ENCODE results near the gene MEX3A.

MEX3A gene

DNA sequence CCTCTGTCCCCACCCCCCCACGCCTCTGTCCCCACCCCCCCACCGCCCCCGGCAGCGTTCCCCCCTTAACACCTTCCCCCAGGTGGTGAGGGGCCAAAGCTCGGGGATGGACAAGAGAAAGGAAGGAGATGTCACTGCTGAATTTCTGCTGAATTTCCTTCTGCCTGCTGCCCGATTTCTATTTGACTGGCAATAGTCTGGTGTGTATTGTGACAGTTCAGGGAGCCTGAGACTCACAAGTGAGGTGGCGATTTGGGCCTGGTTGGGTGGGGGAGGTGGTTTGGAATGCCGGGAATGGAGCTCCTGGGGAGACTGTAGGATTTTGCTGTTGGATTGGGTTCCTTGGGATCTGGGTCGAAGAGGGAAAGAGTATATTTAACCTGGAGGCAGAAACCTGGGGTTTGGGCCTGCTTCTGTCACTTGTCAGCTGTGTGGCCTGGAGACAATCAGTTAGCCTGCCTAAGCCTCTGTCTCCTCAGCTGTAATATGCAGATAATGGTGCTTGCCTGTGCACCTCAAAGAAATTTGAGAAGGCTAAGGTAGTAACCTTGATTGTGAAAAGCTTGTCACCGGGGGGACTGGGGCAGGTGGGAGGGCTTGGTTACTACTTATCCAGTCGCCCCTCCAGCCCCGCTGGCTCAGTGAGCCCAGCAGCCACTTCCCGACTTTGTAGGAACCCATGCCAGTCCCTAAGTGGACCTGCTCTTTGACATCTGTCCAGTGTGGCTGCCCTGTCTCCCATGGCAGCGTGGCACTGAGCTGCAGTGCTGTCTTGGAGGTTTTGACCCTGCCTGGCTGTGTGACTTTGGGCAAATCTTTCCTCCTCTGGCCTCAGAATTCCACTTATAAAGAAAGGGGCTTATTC lies 24.6 kb upstream of the MEX3A start:
- Histone ChIP-seq H4K20me1 (ENCODE audit: control insufficient read depth, insufficient read depth, low read depth, low read length) (no peaks in the 10 kb centered on the region), H3K36me3 (ENCODE audit: control insufficient read depth, low read length) (no peaks in the 10 kb centered on the region), H3K27ac (ENCODE audit: low read depth, low read length) (peak overlapping the region; percentile 38), H3K27me3 (ENCODE audit: control insufficient read depth, low read length) (peaks cover 6% of the 10 kb centered on the region), H3F3A (ENCODE audit: control insufficient read depth, insufficient read depth) (peaks cover 5% of the 10 kb centered on the region), H3K9me3 (ENCODE audit: control insufficient read depth, insufficient read depth, low read length) (no peaks in the 10 kb centered on the region), H3K9me2 (replicated peaks; ENCODE audit: control insufficient read depth, low read length) (no peaks in the 10 kb centered on the region), H3K79me2 (ENCODE audit: control insufficient read depth, low read length) (no peaks in the 10 kb centered on the region), H3K4me1 (ENCODE audit: control insufficient read depth, low read length) (peaks cover 46% of the 10 kb centered on the region), H3K4me3 (ENCODE audit: low read length) (peak overlapping the region; percentile 68), H3K4me2 (ENCODE audit: low read length) (peak overlapping the region; percentile 77)
- no peak for TF ChIP-seq EZH2phosphoT487 (IDR thresholded peaks at IDR 0.05; ENCODE audit: borderline replicate concordance, low read length)
- no peak for TF ChIP-seq CTCF (IDR thresholded peaks at IDR 0.05; ENCODE audit: low read depth, low read length, poor library complexity, severe bottlenecking)

DNA sequence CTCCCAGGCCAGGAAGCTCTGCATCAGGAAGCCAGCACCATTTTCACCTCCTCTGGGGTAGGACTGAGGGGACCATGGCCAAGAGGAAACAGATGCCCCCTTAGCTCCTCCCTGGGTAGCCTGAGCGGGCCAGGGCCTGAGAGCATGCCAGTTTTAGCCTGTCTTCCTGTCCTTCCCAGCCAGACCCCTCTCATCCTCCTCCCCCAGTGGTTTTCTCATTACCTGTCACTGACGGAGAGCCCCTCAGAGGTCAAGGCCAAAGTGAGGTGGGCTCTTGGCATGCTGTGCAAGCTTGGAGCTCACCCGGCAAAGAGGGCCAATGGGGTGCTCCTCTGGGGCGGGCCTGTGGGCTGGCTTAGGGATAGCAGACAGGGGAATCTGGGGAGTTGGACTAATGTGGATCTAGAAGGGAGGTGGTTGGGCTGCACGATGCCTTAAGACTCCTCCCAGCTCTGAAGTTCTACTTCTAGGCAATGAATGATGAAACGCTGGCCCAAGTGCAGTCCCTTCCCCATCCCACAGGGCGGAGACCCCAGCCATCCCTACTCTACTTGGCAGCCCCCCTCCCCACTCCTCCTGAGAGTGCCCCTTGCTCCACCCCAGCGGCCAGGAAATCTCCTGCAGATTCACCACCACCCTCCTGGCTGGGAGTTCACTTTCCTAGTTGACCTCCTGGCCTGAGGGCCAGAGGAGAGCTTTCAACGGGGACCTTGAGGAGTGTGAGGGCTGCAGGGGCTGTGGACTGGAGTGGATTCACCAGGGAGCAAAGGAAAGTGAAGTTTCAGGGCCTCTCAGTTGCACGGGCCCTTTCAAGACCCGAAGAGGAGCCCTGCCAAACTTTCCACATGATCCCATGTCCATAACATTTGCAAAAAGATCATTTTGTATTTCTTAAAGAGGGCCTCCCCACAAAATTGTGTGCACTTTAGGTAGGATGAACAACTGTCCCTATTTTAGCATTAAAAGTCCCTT lies 22.9 kb upstream of the MEX3A start:
- Histone ChIP-seq H3K4me3 (ENCODE audit: low read length) (peak overlapping the region; percentile 68), H3K79me2 (ENCODE audit: control insufficient read depth, low read length) (no peaks in the 10 kb centered on the region), H4K20me1 (ENCODE audit: control insufficient read depth, insufficient read depth, low read depth, low read length) (no peaks in the 10 kb centered on the region), H3K9me2 (replicated peaks; ENCODE audit: control insufficient read depth, low read length) (no peaks in the 10 kb centered on the region), H3K27ac (ENCODE audit: low read depth, low read length) (peak overlapping the region; percentile 62), H3K4me1 (ENCODE audit: control insufficient read depth, low read length) (peaks cover 46% of the 10 kb centered on the region), H3K36me3 (ENCODE audit: control insufficient read depth, low read length) (no peaks in the 10 kb centered on the region), H3K4me2 (ENCODE audit: low read length) (peak overlapping the region; percentile 77), H3K27me3 (ENCODE audit: control insufficient read depth, low read length) (no peaks in the 10 kb centered on the region), H3K9me3 (ENCODE audit: control insufficient read depth, insufficient read depth, low read length) (no peaks in the 10 kb centered on the region), H3F3A (ENCODE audit: control insufficient read depth, insufficient read depth) (peaks cover 5% of the 10 kb centered on the region)
- TF ChIP-seq CTCF (IDR thresholded peaks at IDR 0.05; ENCODE audit: low read depth, low read length, poor library complexity, severe bottlenecking) (no peak), EZH2phosphoT487 (IDR thresholded peaks at IDR 0.05; ENCODE audit: borderline replicate concordance, low read length) (no peak)

DNA sequence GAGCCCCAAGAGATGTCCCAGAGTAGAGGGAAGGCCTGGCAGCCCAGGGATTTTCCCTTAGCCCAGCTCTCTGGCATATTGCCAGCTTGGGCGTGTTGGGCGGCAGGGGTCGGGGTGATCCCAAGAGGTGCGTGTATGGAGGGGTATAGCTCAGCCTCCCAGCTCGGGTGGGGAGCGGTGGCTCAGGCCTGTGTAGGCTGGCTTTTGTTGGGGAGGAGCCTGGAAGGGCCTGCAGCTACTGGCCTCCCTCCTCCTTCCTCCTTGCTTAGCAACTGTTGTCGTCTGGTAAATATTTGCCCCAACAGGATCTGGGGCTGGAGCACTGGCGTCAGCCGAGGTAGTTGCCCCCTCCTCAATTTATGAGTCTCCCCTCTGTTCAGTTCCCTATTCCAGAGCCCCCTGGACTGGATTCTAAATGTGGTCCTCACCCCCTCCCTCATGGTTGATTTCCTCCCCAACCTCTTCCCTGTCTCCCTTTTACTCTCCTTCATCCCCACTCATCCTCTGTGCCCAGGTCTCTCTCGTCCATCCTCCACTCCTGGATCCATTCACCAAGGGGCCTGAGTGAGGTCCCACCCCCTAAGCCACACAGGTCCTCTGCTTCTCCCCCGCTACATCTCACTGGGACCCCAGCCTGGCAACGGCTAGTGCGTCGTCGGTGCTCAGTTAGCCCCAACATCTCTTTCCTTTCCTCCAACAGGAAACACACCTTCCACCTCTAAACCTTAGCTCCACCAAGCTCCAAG lies 22.0 kb upstream of the MEX3A start:
- H3K79me2 ChIP-seq (ENCODE audit: control insufficient read depth, low read length), result no peaks in the 10 kb centered on the region
- no peak overlapping the region for H3K4me3 ChIP-seq (ENCODE audit: low read length)
- peaks cover 5% of the 10 kb centered on the region for H3F3A ChIP-seq (ENCODE audit: control insufficient read depth, insufficient read depth)
- H3K9me3 ChIP-seq (ENCODE audit: control insufficient read depth, insufficient read depth, low read length), result no peaks in the 10 kb centered on the region
- H4K20me1 ChIP-seq (ENCODE audit: control insufficient read depth, insufficient read depth, low read depth, low read length), result no peaks in the 10 kb centered on the region
- H3K27me3 ChIP-seq (ENCODE audit: control insufficient read depth, low read length), result no peaks in the 10 kb centered on the region
- peaks cover 46% of the 10 kb centered on the region for H3K4me1 ChIP-seq (ENCODE audit: control insufficient read depth, low read length)
- H3K9me2 ChIP-seq (replicated peaks; ENCODE audit: control insufficient read depth, low read length), result no peaks in the 10 kb centered on the region
- no peak overlapping the region for H3K27ac ChIP-seq (ENCODE audit: low read depth, low read length)
- TF ChIP-seq EZH2phosphoT487 (IDR thresholded peaks at IDR 0.05; ENCODE audit: borderline replicate concordance, low read length) (no peak), CTCF (IDR thresholded peaks at IDR 0.05; ENCODE audit: low read depth, low read length, poor library complexity, severe bottlenecking) (no peak)
- no peaks in the 10 kb centered on the region for H3K36me3 ChIP-seq (ENCODE audit: control insufficient read depth, low read length)
- no peak overlapping the region for H3K4me2 ChIP-seq (ENCODE audit: low read length)
